Suprapubic skin (tissue), 4 donors: Measurements from ENCODE around the gene PRRG1. TPM values are rescaled to one million over a fixed set of nuclear protein-coding genes. Genes with fewer than 3 reads are reported as not detected.
"Not testable (repeated sequence)": the region's sequence is repeated elsewhere in the genome, so short reads cannot be mapped to it uniquely, and the experiment has no call there.

Source experiments
- DNase-seq, 2 donors: peaks; one replicate each; pipeline ENCODE4 v3.0.0-alpha.2; 2019; ENCODE audit warnings: low spot score in 2 of 2
- H3K27ac ChIP-seq: fragments of 200-600 bp; sonication (generic); one replicate; pipeline ENCODE4 v1.5.1; 2019
- H3K27me3 ChIP-seq: fragments of 200-600 bp; sonication (generic); one replicate; pipeline ENCODE4 v1.5.1; 2019
- H3K36me3 ChIP-seq: fragments of 200-600 bp; sonication (generic); one replicate; pipeline ENCODE4 v1.5.1; 2019
- H3K4me1 ChIP-seq: fragments of 200-600 bp; sonication (generic); one replicate; pipeline ENCODE4 v1.5.1; 2019
- H3K4me3 ChIP-seq: fragments of 200-600 bp; sonication (generic); one replicate; pipeline ENCODE4 v1.5.1; 2019; ENCODE audit warnings: mild to moderate bottlenecking
- H3K9me3 ChIP-seq: fragments of 200-600 bp; sonication (generic); one replicate; pipeline ENCODE4 v1.5.1; 2019
- EP300 ChIP-seq: sonication (generic); formaldehyde crosslinking; IDR thresholded peaks from one replicate; pipeline ENCODE4 v1.6.1; 2017; ENCODE audit warnings: antibody characterized with exemption
- POLR2A ChIP-seq, 2 donors: fragments of 450-650 bp; IDR thresholded peaks; one replicate each; pipeline ENCODE4 v1.6.1; 2017; ENCODE audit warnings: antibody characterized with exemption in 2 of 2, mild to moderate bottlenecking in 2 of 2, moderate library complexity in 2 of 2
- POLR2AphosphoS5 ChIP-seq, 3 donors: sonication (generic); formaldehyde crosslinking; IDR thresholded peaks; one replicate each; pipeline ENCODE4 v1.6.1; 2017; ENCODE audit warnings: antibody characterized with exemption in 3 of 3
- WGBS: methylation state at CpG from one replicate; pipeline ENCODE4 v1.1.5; 2018; 5-methylcytosine and 5-hydroxymethylcytosine counted together
- total RNA-seq, 4 donors: library from RNA; depleted of rRNA; stranded (reverse); fragments of >200 nt; gene quantifications; one replicate each; pipeline ENCODE4 v1.1.0, GENCODE V29; 2016
- TF ChIP-seq, protein P1 (sequence below), 2 donors: fragments of 200-600 bp in 1 of 2; fragments of 450-650 bp in 1 of 2; sonication (generic) in 1 of 2; IDR thresholded peaks; one replicate each; pipeline ENCODE4 v1.5.1; 2016 to 2019; ENCODE audit warnings: antibody characterized with exemption in 2 of 2, mild to moderate bottlenecking in 1 of 2, moderate library complexity in 1 of 2

Gene PRRG1
- total RNA-seq, 4 donors from 2014 or later, result 3.8 to 7.1 (median 5.1) TPM

DNA sequence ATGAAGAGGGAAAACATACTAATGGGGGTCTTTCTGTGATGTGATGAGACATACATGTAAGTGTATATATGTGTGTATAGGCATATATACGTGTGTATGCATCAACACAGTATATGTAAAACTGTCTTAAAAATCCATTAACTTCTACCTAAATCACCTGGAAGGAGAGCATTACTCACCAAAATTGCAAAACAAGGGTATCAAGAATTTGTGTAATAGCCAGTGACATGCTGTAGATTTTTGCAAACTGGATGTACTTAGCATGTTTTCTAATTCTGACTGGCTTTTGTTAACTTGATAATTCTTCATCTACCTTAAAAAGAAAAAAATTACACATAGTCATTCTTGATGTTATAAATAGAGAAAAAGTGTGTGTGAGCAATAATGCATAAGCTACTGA is 104.7 kb downstream of the PRRG1 start:
- Histone ChIP-seq H3K9me3 (no peaks in the 10 kb centered on the region), H3K27me3 (no peaks in the 10 kb centered on the region), H3K27ac (no peak overlapping the region), H3K4me3 (no peak overlapping the region), H3K4me1 (no peaks in the 10 kb centered on the region), H3K36me3 (no peaks in the 10 kb centered on the region)
- WGBS, result 73% methylated on average over 1 of the region's 1 CpG
- no peak for TF ChIP-seq POLR2A (IDR thresholded peaks at IDR 0.05)
- no peak for TF ChIP-seq EP300
- TF ChIP-seq, protein P1, sequence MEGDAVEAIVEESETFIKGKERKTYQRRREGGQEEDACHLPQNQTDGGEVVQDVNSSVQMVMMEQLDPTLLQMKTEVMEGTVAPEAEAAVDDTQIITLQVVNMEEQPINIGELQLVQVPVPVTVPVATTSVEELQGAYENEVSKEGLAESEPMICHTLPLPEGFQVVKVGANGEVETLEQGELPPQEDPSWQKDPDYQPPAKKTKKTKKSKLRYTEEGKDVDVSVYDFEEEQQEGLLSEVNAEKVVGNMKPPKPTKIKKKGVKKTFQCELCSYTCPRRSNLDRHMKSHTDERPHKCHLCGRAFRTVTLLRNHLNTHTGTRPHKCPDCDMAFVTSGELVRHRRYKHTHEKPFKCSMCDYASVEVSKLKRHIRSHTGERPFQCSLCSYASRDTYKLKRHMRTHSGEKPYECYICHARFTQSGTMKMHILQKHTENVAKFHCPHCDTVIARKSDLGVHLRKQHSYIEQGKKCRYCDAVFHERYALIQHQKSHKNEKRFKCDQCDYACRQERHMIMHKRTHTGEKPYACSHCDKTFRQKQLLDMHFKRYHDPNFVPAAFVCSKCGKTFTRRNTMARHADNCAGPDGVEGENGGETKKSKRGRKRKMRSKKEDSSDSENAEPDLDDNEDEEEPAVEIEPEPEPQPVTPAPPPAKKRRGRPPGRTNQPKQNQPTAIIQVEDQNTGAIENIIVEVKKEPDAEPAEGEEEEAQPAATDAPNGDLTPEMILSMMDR (IDR thresholded peaks at IDR 0.05), result no peak
- no peak for TF ChIP-seq POLR2AphosphoS5 (IDR thresholded peaks at IDR 0.05)
- no peak for DNase-seq

DNA sequence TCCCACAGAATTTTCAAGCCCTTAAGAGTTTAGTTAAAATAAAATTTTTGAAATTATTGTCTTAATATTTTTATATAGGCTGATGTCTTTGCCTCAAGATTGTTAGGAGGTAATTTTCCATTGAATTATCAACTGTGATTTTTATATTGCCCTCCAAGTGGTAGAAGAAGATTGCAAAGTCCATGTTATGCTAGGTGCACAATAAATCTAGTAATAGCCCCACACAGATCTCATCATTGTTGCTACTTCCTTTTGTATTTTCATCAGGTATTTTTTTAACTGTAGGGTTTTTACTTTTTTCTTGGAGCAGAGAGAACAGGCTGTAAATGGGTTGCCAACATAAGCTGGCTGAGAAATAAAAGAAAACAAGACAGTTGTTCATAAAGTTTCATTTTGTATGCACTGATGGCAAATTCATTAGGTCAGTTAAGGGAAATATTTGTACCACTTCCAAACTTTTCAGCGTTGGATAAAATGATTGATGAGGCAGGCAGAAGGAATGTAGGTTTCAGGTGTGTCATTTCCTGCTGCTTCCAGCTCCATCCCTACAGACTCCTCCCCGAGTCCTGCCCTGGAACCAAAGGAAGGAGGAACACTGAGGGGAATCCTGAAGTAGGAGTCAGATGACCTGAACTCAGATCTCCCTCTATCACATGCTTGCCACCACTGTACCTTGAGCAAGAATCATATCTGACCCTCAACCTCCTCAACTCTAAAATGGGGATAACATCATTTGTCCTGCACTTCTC is 105.5 kb downstream of the PRRG1 start:
- Histone ChIP-seq H3K27ac (no peak overlapping the region), H3K4me1 (no peaks in the 10 kb centered on the region), H3K36me3 (no peaks in the 10 kb centered on the region), H3K4me3 (no peak overlapping the region), H3K27me3 (no peaks in the 10 kb centered on the region), H3K9me3 (no peaks in the 10 kb centered on the region)
- 25% methylated on average over 2 of the region's 2 CpGs for WGBS
- TF ChIP-seq, protein P1 (IDR thresholded peaks at IDR 0.05), result no peak
- TF ChIP-seq EP300, result no peak
- TF ChIP-seq POLR2A (IDR thresholded peaks at IDR 0.05), result no peak
- no peak for TF ChIP-seq POLR2AphosphoS5 (IDR thresholded peaks at IDR 0.05)
- no peak for DNase-seq

DNA sequence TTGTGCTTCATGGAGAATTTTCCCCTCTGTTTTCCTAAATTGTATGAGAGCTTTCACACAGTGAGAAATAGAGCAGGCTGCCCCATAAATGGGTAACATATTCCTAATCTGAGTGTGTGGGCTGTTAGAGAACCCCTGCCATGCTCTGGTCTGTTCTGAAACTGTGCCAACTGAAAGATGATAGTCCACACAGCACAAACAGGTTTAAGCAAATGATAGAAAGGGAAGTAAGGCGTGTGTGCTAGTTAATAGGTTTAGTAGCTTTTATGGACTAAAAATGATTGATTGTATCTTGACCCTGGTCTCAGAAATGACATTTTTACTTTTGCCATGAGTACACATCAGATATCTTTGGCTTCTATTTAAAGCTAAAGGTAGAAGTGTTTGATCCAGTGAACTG is 106.2 kb downstream of the PRRG1 start:
- no peak overlapping the region for H3K27ac ChIP-seq

DNA sequence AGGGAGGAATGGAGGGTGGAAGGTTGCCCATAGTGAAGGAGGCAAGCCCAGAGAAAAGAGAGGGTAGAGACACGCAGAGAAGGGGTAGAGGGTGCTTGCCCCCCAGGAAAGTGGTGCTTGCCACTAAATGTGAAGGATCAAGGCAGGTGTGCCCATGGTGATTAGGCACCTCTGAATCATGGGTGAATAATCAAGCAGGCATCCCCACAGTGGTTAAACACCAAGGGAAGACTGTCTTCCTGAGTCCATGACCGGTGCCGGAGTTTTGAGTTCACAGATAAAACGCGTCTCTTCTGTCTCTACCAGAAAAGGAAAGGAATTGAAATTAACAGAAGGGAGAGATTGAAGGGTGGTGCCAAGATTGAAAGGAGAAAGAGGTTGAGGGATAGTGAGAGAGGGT is 111.1 kb downstream of the PRRG1 start:
- H3K9me3 ChIP-seq, H3K27me3 ChIP-seq, DNase-seq, H3K4me3 ChIP-seq, H3K4me1 ChIP-seq, H3K27ac ChIP-seq, H3K36me3 ChIP-seq: not testable (repeated sequence)
- WGBS, result 91% methylated on average over 5 of the region's 5 CpGs

More for the DNA sequence above, 106.2 kb downstream of the PRRG1 start:
- H3K4me1 ChIP-seq, result no peaks in the 10 kb centered on the region
- TF ChIP-seq EP300, result no peak
- TF ChIP-seq, protein P1 (IDR thresholded peaks at IDR 0.05), result no peak
- TF ChIP-seq POLR2AphosphoS5 (IDR thresholded peaks at IDR 0.05), result no peak
- no peak for TF ChIP-seq POLR2A (IDR thresholded peaks at IDR 0.05)
- 62% methylated on average over 1 of the region's 1 CpG for WGBS
- H3K4me3 ChIP-seq, result no peak overlapping the region
- H3K27me3 ChIP-seq, result no peaks in the 10 kb centered on the region
- H3K9me3 ChIP-seq, result no peaks in the 10 kb centered on the region
- no peaks in the 10 kb centered on the region for H3K36me3 ChIP-seq
- no peak for DNase-seq

DNA sequence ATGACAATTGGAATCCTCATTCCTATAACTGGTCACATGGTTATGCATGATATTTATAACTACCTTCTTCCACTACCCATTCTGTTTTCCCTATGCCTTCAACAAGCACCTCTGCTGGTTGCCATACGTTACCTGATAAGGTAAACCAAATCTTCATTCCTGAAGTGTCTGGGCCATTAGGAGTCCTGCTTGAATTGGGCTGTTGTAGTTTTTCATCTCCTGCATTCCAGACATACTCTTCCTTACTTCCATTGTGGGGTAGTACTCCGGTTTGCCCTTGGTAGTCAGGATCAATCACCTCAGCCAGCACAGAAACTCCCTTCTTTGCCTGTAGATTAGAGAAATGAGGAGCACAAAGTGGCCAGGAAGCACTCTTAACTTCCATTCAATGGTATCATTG is 113.2 kb downstream of the PRRG1 start:
- no peaks in the 10 kb centered on the region for H3K27me3 ChIP-seq
- H3K9me3 ChIP-seq, result no peaks in the 10 kb centered on the region
- WGBS, result 88% methylated on average over 2 of the region's 2 CpGs
- H3K4me3 ChIP-seq, result no peak overlapping the region
- no peak for TF ChIP-seq POLR2AphosphoS5 (IDR thresholded peaks at IDR 0.05)
- TF ChIP-seq EP300, result no peak
- no peak for TF ChIP-seq POLR2A (IDR thresholded peaks at IDR 0.05)
- TF ChIP-seq, protein P1 (IDR thresholded peaks at IDR 0.05), result no peak
- no peak for DNase-seq
- H3K27ac ChIP-seq, result no peak overlapping the region
- H3K36me3 ChIP-seq, result no peaks in the 10 kb centered on the region
- no peaks in the 10 kb centered on the region for H3K4me1 ChIP-seq
